A673 (cell line): ENCODE measurements around the gene UROS. TPM values are rescaled to one million over a fixed set of nuclear protein-coding genes. Genes with fewer than 3 reads are reported as not detected.
A peak's percentile ranks its signal among the peaks of the same experiment; 100 is the strongest.

ENCODE experiments used
- BruUV-seq: library from RNA; stranded (reverse); fragments of 400-500 nt; replicated peaks from 2 replicates; lab custom pipeline; 2021; lab: Mats Ljungman, UMichigan
- CTCF ChIA-PET: fragments of 300-600 bp; sonication (Branson Sonifier 250); formaldehyde crosslinking; loops from one replicate; lab custom pipeline; 2022; ENCODE audit warnings: antibody characterized with exemption; lab: Charles Lee
- POLR2A ChIA-PET: fragments of 300-600 bp; sonication (Branson Sonifier 250); formaldehyde crosslinking; loops from one replicate; lab custom pipeline; 2022; ENCODE audit warnings: antibody characterized with exemption; ENCODE audit not compliant: low non-redundant PET; lab: Charles Lee
- DNase-seq: peaks from one replicate; pipeline ENCODE4 v3.0.0-alpha.2; 2015; ENCODE audit warnings: low spot score
- H3K27ac ChIP-seq: fragments of 200-600 bp; sonication (generic); 2 replicates; pipeline ENCODE4 v1.5.1; 2016; ENCODE audit warnings: mixed run types, low read depth, mild to moderate bottlenecking, mixed read lengths, antibody characterized with exemption, low read length; ENCODE audit not compliant: poor library complexity, severe bottlenecking
- H3K27me3 ChIP-seq: fragments of 200-600 bp; sonication (generic); replicated peaks from 2 replicates; pipeline ENCODE4 v1.6.1; 2017; ENCODE audit warnings: mixed run types, low read depth, mild to moderate bottlenecking, mixed read lengths, antibody characterized with exemption, low read length; ENCODE audit not compliant: insufficient read depth, poor library complexity
- H3K36me3 ChIP-seq: fragments of 200-600 bp; sonication (generic); 2 replicates; pipeline ENCODE4 v1.6.1; 2016; ENCODE audit warnings: mixed run types, mild to moderate bottlenecking, mixed read lengths, antibody characterized with exemption, low read length; ENCODE audit not compliant: insufficient read depth, poor library complexity, severe bottlenecking
- H3K4me1 ChIP-seq: fragments of 200-600 bp; sonication (generic); 2 replicates; pipeline ENCODE4 v1.6.1; 2017; ENCODE audit warnings: mixed run types, mild to moderate bottlenecking, mixed read lengths, antibody characterized with exemption, low read length; ENCODE audit not compliant: insufficient read depth, poor library complexity, severe bottlenecking
- H3K4me3 ChIP-seq: fragments of 200-600 bp; sonication (generic); 2 replicates; pipeline ENCODE4 v1.5.1; 2016; ENCODE audit warnings: low read depth, mixed run types, mild to moderate bottlenecking, mixed read lengths, low read length; ENCODE audit not compliant: poor library complexity, severe bottlenecking
- H3K9me3 ChIP-seq: fragments of 200-600 bp; sonication (generic); 2 replicates; pipeline ENCODE4 v1.6.1; 2016; ENCODE audit warnings: mixed run types, low read depth, mild to moderate bottlenecking, mixed read lengths, antibody characterized with exemption, low read length; ENCODE audit not compliant: poor library complexity, severe bottlenecking
- CTCF ChIP-seq: fragments of 300-800, 200-600 bp; sonication (generic); conservative IDR thresholded peaks from 2 replicates; pipeline ENCODE4 v1.5.1; 2017; ENCODE audit warnings: low read depth, mild to moderate bottlenecking, antibody characterized with exemption, low read length, moderate library complexity, mixed read lengths
- EZH2 ChIP-seq: fragments of 200-600 bp; sonication (generic); IDR thresholded peaks from 2 replicates; pipeline ENCODE4 v1.6.1; 2017; ENCODE audit warnings: borderline replicate concordance, low read depth, mild to moderate bottlenecking, mixed read lengths, antibody characterized with exemption, low read length; ENCODE audit not compliant: poor library complexity, severe bottlenecking
- intact Hi-C: fragments of 100-400 bp; cut with micrococcal nuclease; formaldehyde crosslinking; loops from one replicate; pipeline ENCODE4 v1.10.0; 2022; ENCODE audit not compliant: unreplicated experiment
- total RNA-seq: library from RNA; stranded (reverse); gene quantifications from 2 replicates; pipeline ENCODE4 v1.2.3, GENCODE V29; 2021

Gene UROS
- total RNA-seq, 1 experiment from 2014 or later, result 70.7 TPM

- H3K36me3 ChIP-seq, result peaks cover 7% of the 10 kb centered on the region
- CTCF ChIA-PET, result no interaction called here
- no peaks in the 10 kb centered on the region for H3K9me3 ChIP-seq
- no peak for DNase-seq
- no peaks in the 10 kb centered on the region for H3K27me3 ChIP-seq
- intact Hi-C loops, result no loop called here
- BruUV-seq, result no TSS peak
- POLR2A ChIA-PET, result no interaction called here
- no peaks in the 10 kb centered on the region for H3K4me1 ChIP-seq
- TF ChIP-seq EZH2 (no peak), CTCF (no peak)
- H3K4me3 ChIP-seq, result no peak overlapping the region
- H3K27ac ChIP-seq, result no peak overlapping the region
Measured at GRCh38 chr10:125769175-125769574, 53.9 kb downstream of the UROS start.

- DNase-seq, result peak; percentile 49
- Histone ChIP-seq H3K9me3 (no peaks in the 10 kb centered on the region), H3K36me3 (peaks cover 15% of the 10 kb centered on the region), H3K27me3 (no peaks in the 10 kb centered on the region), H3K4me3 (no peak overlapping the region), H3K27ac (no peak overlapping the region), H3K4me1 (no peaks in the 10 kb centered on the region)
- TF ChIP-seq CTCF (no peak), EZH2 (no peak)
- intact Hi-C loops, result no loop called here
- ChIA-PET CTCF (no interaction called here), POLR2A (no interaction called here)
- BruUV-seq, result no TSS peak
Measured at GRCh38 chr10:125768219-125768855, 54.7 kb downstream of the UROS start.

- ChIA-PET CTCF (no interaction called here), POLR2A (no interaction called here)
- intact Hi-C loops, result no loop called here
- TF ChIP-seq CTCF (no peak), EZH2 (no peak)
- Histone ChIP-seq H3K36me3 (peaks cover 31% of the 10 kb centered on the region), H3K27ac (no peak overlapping the region), H3K4me3 (no peak overlapping the region), H3K4me1 (no peaks in the 10 kb centered on the region), H3K9me3 (no peaks in the 10 kb centered on the region), H3K27me3 (no peaks in the 10 kb centered on the region)
- DNase-seq, result no peak
- BruUV-seq, result no TSS peak
Measured at GRCh38 chr10:125766511-125766910, 56.5 kb downstream of the UROS start.
